HG03159 (cell line): ENCODE results near the gene TMEM91.
"Not testable (repeated sequence)": the region's sequence is repeated elsewhere in the genome, so short reads cannot be mapped to it uniquely, and the experiment has no call there.

Source experiments
- ATAC-seq: cut with Tn5 transposase; IDR thresholded peaks from one replicate; pipeline ENCODE4 v1.9.1; 2021; ENCODE audit warnings: mild to moderate bottlenecking, moderate library complexity; ENCODE audit not compliant: unreplicated experiment

TMEM91 gene

GRCh38 chr19:41376241-41376997, at the start of gene TMEM91:
Gene TMEM91 (plus strand): TSS chr19:41376533. CDS start chr19:41378310, 1,777 bp downstream.
- ATAC-seq, result no peak

- ATAC-seq, result peak; percentile 6
Observed at GRCh38 chr19:41327076-41327575, 49.2 kb upstream of the TMEM91 start.

GRCh38 chr19:41327576-41328156, 48.7 kb upstream of the TMEM91 start:
- peak; percentile 43 for ATAC-seq

- ATAC-seq, result peak; percentile 15
Observed at GRCh38 chr19:41328157-41328841, 48.0 kb upstream of the TMEM91 start.

- ATAC-seq, result no peak
Observed at GRCh38 chr19:41328842-41329225, 47.5 kb upstream of the TMEM91 start.

- no peak for ATAC-seq
Observed at GRCh38 chr19:41330481-41330880, 45.9 kb upstream of the TMEM91 start.

- ATAC-seq, result no peak
Observed at GRCh38 chr19:41330946-41331678, 45.2 kb upstream of the TMEM91 start.

- ATAC-seq, result no peak
Observed at GRCh38 chr19:41332000-41332399, 44.3 kb upstream of the TMEM91 start.

- no peak for ATAC-seq
Observed at GRCh38 chr19:41332468-41332867, 43.9 kb upstream of the TMEM91 start.

GRCh38 chr19:41334793-41335192, 41.5 kb upstream of the TMEM91 start:
- no peak for ATAC-seq

- no peak for ATAC-seq
Observed at GRCh38 chr19:41335467-41335866, 40.9 kb upstream of the TMEM91 start.

GRCh38 chr19:41339936-41340335, 36.4 kb upstream of the TMEM91 start:
- ATAC-seq, result no peak

- no peak for ATAC-seq
Observed at GRCh38 chr19:41341669-41342490, 34.5 kb upstream of the TMEM91 start.

GRCh38 chr19:41344162-41344561, 32.2 kb upstream of the TMEM91 start:
- ATAC-seq, result no peak

- ATAC-seq, result not testable (repeated sequence)
Observed at GRCh38 chr19:41346916-41347315, 29.4 kb upstream of the TMEM91 start.

GRCh38 chr19:41350735-41351338, 25.5 kb upstream of the TMEM91 start:
- ATAC-seq, result peak; percentile 2

- peak; percentile 33 for ATAC-seq
Observed at GRCh38 chr19:41351339-41352245, 24.7 kb upstream of the TMEM91 start.

- no peak for ATAC-seq
Observed at GRCh38 chr19:41352279-41352608, 24.1 kb upstream of the TMEM91 start.
